ENCODE results near the gene ITIH4.

ITIH4 gene

DNA sequence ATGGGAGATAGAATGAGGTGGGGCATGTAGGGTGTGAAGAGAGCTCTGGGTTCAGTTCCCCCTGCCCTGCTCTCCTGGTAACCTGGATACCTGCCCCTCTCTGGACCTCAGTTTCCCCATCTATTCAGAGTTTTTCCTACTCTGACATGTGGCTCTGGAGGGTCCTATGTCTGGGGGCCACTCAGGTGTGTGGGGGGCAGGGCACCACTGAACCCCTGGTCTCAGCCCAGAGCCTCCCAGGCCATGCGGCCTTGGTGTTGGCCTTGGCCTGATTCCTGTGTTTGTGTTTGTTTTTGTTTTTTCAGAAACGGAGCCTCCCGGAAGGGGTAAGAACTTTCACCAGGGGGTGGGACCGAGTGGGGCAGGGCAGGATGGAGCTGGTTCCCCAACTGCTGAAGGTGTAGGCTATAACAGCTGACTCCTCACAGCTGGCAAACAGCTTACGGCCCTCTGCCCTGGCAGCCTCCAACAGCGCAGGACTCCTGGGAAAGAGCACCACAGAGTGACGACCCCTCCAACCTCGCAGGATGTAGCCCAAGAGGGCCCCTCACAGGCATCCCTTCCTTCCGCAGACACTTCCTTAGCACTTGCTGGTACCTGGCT, 35.1 kb downstream of the ITIH4 start:
- no peak for DNase-seq

DNA sequence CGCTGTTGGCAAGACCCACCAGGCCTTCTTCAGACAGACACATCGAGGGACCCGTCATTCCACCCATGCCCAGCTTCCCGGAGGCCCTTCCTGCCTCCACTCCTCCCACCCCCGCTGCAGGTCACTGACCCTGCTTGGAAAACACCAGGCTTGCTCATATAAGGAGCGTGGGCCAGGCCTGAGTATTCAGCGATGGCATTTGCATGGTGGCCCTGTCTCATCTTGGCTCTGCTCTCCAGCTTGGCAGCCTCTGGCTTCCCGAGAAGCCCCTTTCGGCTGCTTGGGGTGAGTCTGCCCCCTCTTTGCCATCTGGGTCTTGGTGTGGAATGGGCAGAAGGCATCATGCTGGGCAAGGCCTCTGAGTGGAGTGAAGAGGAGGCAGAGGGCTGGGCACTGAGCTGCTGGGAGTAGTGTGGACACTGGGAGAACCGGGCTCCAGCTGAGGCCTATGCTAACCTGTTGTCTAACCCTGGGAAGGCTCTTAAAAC, 35.8 kb downstream of the ITIH4 start, which contains the start of gene ITIH3:
Gene ITIH3 (plus strand): TSS at position 185 of the 488 bp plus-strand sequence. CDS start 8 bp downstream, at position 193.
- no peak for DNase-seq

DNA sequence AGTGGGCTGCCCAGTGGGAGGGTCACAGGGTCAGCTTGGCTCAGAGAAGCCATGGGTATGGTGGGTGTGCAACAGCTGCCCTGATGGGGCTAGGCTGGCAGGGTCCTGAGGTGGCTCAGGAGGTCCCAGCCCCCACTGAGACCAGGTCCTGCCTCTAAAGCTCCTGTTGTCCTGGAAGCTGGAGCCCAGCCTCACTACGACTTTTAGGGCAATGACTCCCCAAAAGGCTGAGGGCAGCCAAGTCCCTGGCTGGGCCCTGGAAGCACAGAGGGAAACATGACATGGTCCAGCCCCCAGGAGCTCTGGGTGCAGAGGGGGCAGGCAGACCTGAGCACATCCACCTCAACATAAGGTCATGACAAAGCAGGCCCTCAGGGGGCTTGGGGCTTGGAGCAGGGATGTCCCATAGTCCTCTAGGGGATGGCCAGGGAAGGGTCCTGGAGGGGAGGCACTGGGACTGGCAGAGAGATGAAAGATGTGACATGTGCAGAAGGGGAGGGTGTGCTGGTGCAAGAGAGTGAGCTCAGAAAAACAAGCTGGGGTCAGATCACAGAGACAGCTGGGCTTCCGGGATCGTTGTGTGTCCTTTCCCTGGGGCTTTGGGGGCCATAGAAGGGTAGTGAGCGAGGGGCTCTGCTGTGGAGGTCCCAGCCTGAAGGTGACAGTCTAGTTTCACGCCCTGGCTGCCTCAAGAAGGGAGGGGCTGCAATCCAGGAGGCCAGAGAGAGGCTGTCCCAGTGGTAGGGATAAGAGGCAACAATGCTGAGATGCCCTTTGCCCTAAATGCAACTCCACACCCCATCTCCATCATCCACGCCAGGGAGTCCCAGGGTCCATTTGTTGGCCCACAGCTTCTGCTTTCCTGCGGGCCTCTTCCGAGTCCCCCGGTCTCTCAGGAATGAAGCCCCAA, 36.5 kb downstream of the ITIH4 start:
- no peak for DNase-seq

DNA sequence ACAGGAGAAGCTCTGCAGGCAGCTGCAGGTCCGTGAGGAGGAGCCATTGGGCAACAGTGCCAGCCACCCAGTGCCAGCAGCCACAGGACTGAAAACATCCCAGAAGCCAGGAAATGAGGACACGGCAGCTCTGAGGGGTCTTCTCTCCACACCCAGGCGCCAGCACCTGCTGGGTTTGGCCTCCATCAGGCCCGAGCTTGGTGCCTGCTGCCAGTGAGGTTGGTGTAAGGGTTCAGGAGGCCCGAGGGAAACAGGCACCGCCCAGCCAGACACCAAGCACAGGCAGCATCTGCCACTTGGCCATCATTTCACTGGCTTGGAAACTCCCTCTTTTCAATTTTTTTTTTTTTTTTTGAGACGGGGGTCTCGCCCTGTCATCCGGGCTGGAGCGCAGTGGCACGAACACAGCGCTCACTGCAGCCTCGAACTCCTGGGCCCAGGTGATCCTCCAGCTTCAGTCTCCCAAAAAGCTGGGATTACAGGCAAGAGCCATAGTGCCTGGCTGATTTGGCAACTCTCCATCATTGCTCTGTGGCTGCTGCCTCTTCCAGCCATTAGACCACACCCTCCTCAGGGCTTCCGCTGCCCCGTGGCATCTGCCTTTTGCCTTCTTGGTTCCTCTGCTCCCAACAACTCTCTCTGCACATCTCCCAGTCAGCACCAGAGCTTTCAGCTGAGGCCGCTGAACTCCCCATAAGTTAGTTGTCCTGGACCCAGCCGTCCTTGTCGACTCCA, 37.3 kb downstream of the ITIH4 start:
- DNase-seq, result no peak

DNA sequence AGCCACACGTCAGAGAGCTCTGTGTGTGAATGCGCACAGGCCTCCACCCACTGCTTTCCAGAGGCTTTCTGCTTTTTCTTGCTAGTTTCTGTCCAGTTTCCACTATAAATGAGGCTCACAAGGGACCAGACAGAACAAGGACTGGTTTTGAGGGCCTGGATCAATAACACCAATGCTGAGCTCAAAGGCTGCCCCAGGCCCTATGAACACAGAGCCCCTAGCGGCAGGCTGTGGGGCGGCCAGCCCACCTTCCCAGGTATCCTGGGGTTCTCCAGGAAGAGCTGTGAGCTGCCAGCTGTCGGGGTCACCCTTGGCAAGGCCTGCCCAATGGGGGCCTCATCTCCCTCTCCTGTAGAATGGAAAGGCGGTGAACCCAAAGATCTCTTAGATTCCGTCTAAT, 38.1 kb downstream of the ITIH4 start:
- DNase-seq, result no peak

- DNase-seq, result no peak
These were observed 38.5 kb downstream of the ITIH4 start for GRCh38 chr3:52791928-52792327.

- no peak for DNase-seq
These were observed 39.1 kb downstream of the ITIH4 start for GRCh38 chr3:52791366-52791765.

- DNase-seq, result no peak
These were observed 39.7 kb downstream of the ITIH4 start for GRCh38 chr3:52790741-52791140.

- DNase-seq, result no peak
These were observed 40.1 kb downstream of the ITIH4 start for GRCh38 chr3:52790337-52790736.

DNA sequence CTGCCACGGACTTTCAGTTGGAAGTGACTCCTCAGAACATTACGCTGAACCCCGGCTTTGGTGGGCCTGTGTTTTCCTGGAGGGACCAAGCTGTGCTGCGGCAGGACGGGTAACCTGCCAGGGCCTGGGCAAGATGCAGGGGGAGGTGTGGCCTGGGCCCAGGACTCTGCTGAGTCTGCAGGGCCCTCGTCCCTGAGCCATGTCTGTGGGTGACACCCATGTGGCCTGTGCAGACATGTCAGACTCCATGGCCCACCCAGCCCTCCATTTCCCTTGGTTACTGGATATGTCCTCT, 40.8 kb downstream of the ITIH4 start:
- DNase-seq, result no peak

DNA sequence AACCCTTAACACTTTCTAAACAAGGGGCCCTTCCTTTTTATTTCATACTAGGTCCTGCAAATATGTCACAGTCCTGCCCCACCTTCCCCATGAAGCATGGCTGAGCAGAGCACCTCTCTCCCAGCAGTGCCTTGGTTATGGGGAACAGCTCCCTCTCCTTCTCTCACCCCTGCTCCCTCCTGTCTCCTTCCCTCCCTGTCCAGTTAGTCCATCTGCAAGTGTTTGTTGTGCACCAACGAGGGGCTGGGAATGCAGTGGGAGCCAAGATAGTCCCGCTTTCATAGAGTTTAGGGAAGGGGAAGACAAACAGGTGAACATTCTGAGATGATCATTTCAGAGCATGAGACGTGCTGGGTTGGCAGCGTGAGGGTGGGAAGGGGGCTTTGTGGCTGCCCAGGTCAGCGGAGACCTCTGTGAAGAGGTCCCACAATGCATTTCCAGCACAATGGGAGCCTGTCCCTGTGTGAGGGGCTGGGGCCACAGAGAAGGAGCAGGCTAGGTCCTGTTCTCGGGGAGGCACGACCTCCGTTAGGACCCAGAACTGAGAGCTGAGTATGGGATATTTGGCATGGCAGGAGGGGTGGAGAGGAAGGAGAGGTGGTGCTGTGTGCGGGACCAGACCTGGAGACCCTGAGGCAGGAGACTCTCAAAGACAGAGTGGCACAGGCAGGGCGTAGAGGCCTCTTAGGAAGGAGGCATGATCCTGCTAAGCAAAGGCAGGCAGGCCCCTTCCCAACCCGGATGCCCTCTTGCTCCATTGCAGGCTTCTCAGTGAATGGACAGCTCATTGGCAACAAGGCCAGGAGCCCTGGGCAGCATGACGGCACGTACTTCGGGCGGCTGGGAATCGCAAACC, 41.4 kb downstream of the ITIH4 start:
- DNase-seq, result no peak

GRCh38 chr3:52787672-52788625, 42.5 kb downstream of the ITIH4 start:
- DNase-seq, result no peak

GRCh38 chr3:52787246-52787645, 43.2 kb downstream of the ITIH4 start:
- DNase-seq, result no peak

DNA sequence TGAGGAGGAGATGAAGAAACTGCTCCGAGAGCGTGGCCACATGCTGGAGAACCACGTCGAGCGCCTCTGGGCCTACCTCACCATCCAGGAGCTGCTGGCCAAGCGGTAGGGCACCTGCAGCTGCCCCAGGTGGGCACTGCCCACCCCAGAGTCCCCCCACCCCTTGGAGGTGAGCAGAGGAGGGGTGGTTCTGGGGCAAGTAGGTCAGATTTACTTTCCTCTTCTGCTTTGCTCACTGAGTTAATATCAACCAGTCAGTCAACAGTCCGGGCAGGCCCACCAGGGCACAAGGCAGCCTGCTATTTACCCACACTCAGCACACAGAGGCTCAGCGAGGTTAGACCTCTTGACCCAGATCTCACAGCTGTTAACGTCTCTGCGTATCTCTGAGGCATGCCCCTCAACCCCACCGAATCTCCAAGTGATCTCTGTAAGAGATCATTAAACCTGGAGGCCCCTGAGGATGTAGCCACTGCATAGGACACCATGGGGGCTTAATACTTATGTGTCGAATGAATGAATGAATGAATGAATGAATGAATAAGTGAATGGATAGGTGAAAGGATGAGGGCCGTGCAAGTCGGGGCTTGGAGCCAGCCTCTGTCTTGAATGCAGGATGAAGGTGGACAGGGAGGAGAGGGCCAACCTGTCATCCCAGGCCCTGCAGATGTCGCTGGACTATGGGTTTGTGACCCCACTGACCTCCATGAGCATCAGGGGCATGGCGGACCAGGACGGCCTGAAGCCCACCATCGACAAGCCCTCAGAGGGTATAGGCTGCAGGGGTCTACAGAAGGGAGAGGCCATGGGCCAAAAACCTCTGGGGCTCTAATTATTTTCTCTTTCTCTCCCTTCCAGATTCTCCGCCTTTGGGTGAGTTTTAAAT, 43.9 kb downstream of the ITIH4 start:
- DNase-seq, result no peak

DNA sequence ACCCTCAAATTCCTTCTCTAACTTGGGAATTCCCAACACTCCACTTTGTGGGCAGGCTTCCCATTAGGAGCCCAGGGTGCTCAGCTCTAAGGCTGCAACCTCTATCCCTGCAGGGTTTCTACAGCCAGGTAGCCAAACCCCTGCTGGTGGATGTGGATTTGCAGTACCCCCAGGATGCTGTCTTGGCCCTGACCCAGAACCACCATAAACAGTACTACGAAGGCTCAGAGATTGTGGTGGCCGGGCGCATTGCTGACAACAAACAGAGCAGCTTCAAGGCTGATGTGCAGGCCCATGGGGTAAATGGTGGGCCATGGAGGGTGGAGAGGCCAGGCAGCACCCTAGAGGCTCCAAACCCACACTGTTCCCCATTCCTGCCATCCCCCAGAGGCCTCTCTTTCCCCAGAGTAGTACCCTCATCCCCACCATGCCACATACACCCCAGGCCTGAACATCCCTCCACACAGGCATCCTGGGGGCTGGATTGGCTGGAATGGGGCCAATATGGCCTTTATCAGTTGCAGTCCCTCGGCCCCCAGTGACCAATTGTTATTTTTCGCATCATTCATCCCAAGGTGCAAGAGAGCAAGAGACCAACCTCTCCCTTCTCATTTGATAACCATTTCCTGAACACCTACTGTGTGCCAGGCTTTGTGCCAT, 45.4 kb downstream of the ITIH4 start:
- no peak for DNase-seq

- DNase-seq, result no peak
These were observed 46.4 kb downstream of the ITIH4 start for GRCh38 chr3:52784021-52784621.

GRCh38 chr3:52783211-52783555, 47.3 kb downstream of the ITIH4 start:
- no peak for DNase-seq

DNA sequence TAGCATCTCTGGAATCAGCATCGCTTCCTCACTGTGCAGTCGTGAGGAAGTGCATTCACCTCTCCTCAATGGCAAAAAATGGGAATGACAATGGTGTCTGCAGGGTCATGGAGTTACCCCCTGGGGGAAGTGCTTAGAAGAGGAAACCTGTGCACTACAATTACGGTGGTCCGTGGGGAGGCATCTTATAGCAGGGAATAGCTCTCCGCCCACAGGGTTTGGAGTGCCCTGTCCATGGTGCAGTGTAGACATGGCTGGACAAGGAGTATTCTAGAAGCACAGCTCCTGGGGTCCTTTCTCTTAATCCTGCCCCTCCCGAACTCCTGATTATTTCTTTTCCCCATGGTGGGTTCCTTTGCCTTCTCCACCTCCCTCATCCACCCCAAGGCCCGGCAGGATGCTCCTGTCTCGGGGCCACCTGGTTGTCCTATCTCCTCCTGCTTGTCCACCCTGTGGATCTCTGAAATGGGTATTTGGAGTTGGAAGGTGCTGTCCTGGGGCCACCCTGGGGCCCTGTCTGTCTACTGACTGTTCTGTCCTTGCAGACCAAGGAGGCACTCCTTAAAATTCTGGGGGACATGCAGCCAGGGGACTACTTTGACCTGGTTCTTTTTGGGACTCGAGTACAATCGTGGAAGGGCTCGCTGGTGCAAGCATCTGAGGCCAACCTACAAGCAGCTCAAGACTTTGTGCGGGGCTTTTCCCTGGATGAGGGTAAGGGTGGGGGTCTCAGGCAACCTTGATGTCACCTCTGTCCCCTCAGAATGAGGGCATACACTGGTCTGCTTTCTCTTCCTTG, 47.9 kb downstream of the ITIH4 start:
- DNase-seq, result no peak

DNA sequence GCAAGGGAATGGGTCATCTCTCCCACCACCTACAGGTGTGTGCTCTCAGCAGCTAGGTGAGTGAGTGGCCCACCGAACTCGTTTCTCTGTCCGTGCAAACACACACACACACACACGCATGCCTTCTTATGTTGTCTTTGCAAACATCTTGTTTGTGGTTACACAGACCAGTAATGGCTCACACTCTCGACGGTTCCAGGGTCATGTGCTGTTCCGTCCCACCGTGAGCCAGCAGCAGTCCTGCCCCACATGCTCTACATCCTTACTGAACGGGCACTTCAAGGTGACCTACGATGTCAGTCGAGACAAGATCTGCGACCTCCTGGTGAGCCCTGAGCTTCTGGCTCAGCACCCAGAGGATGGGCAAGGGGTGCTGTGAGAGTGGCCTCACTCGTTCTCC, 48.7 kb downstream of the ITIH4 start:
- DNase-seq, result no peak

All from activated gamma-delta T cell (primary cell).